GF-D8 (cell line): ENCODE results near the gene RFK.
"Not testable (repeated sequence)": the region's sequence is repeated elsewhere in the genome, so short reads cannot be mapped to it uniquely, and the experiment has no call there.

Source experiments
- DNase-seq: peaks from one replicate; lab custom pipeline; 2025; lab: John Stamatoyannopoulos, UW

The RFK gene

DNA sequence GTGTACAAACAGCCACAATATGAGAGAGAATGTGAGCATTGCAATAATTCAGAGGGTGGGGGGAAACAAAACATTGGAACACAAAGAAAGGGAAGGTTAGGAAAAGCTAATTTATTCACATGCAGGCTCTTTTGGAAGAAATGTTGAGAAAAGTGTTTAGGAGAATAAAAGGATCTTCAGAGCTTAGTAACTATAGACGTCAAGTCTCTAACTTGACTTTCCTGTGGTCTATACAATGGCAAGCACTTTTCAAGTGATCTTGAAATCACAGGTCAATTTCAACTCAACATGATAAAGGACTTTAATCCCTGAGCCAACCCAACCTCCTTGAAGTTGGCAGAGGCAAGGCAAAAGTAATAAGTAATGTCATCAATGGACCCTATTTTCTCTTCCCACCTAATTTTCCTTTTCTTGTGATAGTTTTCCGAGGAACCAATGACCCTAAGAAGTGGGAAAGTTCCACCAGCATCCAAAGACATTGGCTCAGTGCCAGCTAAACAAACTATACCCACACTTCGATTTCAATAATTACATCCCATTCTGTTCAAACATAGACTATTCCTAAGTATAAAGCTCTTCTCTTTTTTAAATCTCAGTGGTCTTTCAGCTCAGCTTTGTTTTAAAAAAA is 23.7 kb downstream of the RFK start:
- DNase-seq = no peak

DNA sequence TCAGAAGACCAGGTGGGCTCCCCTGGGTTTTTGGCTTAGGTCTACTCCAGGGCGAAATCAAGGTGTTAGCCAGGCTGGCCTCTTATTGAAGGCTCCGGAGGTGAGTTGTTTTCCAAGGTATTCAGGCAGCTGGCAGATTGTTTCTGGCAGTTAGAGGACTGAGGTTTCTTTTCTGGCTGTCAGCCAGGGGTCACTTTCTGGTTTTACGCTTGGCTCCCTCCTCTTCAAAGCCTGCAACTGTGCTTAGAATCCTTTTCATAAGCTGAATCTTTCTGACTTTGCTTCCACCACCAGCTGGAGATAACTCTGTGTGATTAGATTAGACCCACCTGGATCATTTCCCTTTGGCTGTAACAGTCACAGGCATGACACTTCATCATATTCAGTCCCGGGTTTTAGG is 24.6 kb downstream of the RFK start:
- peak; percentile 13 for DNase-seq

DNA sequence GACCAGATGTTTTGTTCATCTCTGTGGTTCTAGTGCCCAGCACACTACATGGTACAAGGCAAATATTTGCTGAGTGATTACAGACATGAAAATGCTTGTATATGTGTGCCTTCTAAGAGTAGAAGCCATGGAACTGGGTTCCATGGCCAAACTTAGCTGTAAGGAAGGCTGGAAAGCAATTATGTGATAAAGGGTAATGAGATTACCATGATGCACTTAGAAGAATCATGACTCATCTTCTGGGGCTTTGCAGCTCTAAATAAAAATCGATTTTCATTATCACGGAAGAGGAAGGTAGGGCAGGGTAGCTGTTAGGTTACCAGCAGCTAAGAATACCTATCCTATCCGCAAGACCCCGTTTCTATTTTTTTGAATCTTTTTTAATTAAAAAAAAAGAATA is 28.0 kb downstream of the RFK start:
- DNase-seq = no peak

DNA sequence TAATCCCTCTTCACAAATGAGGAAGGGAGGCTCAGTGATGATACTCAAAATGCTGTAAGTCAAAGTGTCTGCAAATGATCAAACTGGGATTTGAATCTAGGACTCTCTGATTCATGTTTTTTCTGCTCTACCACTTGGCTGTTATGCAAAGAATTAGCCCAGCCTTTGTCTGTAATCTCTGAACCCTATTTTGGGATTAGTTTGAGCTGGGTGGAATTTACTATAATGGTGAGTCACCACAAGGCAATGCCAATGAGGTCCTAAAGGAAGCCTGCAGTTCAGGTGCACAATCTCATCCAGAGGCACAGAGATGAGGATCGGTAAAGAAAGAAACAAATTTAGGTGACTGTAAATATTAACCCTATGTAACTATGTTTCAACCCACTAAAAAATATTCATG is 29.2 kb downstream of the RFK start:
- no peak for DNase-seq

DNA sequence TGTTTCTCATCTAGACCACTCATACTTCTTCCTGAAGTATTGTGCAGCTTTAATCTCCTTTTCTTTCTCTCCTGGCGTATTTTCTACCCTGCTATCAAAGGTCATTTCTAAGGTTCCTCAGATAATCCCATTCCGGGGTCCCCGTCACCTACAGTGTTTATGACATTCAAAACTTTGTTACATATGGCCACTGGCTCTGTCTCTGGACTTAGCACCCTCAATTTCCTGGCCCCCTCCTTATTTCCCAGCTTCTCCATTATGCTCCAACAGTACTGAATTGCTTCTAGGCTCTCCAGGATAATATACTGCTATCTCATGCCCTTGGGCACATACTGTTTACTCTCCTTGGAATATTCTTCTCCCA is 31.2 kb downstream of the RFK start:
- no peak for DNase-seq

DNA sequence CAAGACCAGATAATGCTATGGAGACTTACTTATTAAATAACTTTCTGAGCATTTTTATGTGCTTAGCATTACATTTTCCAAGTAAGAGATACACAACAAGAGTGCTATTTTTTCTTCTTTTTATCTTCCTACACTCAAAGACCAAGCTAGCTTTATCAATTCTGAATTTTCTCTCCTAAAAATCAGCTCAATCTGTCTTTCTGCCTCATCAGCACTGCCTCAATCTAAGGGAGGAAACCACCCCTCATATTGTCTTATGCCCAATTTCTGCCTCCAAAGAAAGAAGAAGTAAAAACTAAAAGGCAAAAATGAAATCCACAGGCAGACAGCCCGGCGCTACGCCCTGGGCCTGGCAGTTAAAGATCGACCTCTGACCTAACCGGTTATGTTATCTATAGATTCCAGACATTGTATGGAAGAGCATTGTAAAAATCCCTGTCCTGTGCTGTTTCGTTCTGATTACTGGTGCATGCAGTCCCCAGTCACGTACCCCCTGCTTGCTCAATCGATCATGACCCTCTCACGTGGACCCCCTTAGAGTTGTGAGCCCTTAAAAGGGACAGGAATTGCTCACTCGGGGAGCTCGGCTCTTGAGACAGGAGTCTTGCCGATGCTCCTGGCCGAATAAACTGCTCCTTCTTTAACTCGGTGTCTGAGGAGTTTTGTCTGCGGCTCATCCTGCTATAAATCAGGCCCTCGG is 31.7 kb downstream of the RFK start:
- DNase-seq = not testable (repeated sequence)

DNA sequence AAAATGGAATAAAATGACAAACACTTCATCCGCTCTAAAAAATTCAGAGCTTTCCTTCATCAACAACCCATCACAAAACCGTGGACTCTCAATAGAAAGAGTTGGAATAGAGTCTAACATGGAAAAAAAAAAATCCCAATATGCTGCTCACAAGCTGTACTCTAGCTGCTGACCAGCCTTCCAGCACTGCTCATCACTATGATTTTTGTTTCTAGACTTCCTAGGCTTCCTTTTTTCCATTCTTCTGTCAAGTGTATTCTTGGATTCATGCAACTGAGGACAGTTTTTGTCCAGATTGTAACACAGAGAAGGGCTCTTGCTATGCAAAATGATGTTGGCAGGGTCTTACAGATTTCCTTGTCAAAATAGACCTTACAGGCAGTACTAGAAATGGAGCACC is 34.5 kb downstream of the RFK start:
- DNase-seq = no peak

DNA sequence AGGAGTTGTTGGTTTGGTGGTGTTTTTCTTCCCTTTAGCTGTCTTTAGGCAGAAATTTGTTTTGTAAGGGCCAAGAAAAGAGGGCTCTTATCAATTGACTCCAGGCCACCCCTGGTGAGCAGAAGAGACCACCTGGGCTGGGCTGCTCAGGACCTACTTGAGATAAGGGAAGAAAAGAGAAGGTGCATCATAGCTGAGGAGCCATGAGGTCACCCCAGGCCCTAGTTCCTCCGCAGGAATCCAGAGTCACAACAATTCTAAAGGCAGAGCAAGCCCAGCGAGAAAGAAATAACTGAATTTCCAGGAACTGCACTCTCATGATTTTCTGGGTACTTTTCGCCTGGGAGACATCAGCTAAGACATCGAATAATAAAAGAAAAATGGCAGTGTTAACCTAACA is 34.9 kb downstream of the RFK start:
- no peak for DNase-seq

DNA sequence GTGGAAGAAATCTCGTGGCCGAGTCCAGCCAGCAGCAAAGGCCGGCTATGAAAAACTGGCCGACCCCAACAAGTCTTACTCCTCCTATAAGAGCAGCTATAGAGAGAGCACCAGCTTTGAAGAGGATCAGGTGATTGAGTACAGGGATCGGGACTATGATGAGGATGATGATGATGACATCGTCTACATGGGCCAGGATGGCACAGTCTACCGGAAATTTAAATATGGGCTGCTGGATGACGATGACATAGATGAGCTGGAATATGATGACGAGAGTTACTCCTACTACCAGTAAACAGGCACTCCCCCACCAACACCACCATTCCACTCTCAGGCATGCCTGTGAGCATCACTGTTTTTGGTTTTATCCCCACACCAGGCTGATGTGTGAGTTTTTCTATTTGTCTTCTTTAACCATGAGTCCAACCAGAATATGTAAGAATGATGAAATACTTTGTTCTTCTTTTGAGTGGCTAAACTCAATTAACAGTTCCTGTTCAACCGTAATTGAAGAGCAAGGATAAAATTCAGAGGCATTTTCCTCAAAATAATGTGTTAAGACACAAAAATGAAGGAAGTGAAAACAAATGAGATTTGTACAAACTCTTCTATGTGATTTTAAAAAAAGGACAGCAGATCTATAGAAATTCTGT is 35.5 kb downstream of the RFK start:
- DNase-seq = no peak

DNA sequence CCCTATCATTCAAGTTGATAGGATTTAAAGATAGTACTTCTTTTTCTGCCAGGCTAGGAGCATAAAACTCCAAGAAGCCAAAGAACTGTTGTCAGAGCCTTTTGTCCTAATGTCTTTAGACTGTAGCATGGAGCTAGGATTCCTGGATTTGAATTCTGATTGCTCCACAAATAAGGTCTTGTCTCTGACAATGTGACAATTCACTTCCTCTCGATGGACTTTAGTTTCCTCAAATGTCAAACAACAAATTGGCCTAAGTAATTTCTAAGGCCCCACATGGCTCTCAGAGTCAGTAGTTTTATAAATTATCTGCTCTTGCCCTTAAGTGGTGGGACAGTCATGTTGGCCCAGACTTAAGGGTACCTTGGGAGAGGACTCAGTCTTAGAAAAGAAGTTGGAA is 36.7 kb downstream of the RFK start:
- no peak for DNase-seq

DNA sequence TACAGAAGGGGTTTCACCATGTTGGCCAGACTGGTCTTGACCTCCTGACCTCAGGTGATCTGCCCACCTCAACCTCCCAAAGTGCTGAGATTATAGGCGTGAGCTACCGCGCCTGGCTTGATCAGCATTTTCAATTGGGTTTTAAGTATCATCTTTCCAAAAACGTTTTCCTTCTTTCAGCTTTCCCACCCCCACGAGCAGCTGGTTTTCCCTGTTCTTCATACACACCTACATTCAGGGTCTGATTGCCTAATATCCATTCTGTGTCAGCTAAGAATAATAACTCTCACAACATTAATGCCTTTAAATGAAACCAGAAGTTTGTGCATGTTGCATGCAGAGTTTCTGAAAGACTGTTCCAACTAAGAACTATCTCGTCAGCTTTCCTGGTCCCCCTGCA is 38.3 kb downstream of the RFK start:
- DNase-seq = no peak

DNA sequence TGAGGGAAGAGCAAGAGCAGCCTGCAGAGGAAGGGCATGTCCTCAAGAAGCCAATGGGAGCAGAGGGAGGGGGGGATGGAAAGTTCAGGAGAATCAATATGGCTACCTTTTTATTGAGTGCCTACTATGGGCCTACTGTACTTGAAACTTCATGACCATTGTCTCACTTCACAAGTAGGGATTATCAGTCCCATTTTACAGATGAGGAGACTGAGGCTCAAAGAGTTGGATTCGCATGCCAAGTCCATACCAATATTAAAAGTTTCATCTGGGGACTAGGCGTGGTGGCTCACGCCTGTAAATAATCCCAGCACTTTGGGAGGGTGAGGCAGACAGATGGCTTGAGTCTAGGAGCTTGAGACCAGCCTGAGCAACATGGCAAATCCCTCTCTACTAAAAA is 40.0 kb downstream of the RFK start:
- no peak for DNase-seq

DNA sequence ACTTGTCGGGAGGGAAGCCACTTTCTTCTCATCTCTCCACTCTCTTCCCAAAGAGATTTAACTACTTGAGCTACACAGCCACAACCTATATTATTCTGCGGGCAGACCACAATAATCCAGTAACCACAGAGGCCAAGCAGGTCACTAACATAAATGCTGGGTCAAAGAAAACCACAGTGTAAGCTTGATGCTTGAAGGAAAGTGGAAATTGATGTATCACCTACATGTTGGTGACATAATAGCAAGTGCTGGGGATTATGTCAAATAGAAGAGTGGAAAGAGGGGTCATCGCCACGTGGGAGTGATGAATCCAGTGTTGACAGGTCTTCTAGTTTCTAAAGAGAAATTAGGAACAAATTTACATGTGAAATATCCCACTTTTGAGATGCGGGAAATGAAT is 40.9 kb downstream of the RFK start:
- DNase-seq = peak; percentile 6

DNA sequence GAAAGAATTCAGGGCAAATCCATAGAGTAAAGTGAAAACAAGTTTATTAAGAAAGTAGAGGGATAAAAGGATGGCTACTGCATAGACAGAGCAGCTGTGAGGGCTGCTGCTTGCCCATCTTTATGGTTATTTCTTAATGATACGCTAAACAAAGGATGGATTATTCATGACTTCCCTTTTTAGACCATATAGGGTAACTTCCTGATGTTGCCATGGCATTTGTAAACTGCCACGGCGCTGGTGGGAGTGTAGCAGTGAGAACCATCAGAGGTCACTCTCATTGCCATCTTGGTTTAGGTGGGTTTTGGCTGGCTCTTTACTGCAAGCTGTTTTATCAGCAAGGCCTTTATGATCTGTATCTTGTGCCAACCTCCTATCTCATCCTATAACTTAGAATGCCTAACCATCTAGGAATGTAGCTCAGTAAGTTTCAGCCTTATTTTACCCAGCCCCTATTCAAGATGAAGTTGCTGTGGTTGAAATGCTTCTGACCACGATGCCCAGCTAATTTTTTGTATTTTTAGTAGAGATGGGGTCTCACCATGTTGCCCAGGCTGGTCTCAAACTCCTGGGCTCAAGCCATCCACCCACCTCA is 42.1 kb downstream of the RFK start:
- no peak for DNase-seq

DNA sequence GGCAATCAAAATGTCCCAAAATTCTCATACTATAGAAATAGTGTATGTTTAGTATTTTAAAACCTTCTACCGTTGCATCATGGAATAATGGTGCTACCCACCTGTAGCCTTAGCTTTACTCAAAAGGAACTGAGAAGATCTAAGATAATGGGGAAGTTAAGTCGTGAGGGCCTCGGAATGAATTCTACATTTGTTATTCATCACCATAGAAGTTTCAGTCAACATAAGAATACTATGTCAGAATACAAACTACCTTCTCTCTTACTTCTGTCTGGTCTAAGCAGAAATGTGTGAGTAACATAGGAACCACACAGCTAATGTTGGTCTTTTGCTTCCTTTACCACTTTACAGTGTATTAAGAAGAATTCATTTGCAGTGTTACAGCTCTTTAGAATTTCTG is 43.2 kb downstream of the RFK start:
- DNase-seq = no peak

DNA sequence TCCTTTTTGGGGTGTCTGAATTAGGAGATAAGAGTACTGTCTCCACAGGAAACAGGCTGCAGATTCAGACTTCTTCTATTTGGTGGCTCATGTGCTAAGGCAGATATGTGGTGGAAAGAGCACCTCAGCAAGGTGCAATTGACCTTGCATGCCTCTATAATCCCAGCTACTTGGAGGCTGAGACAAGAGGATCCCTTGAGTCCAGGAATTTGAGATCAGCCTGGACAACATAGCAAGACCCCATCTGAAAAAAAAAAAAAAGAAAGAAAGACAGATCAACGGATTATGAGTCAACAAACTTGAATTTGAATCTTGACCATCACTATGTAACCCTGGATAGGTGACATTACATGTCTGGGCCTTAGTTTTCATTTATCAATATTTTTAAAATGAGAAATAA is 44.4 kb downstream of the RFK start:
- no peak for DNase-seq

DNA sequence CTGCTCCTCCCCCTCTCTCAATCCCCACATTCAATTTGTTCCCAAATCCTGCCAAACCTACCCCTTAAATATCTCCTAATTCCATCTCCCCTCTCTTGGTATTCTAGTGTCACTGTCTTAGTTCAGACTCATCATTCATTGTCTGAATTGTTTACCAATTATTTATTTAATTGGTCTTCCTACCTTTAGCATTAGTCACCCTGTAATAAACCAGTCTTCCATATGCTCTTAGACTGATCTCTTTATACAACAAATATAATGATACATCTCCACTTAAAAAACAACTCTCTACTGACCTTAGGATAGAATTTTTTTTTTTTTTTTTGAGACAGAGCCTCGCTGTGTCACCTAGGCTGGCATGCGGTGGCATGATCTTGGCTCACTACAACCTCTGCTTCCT is 51.4 kb downstream of the RFK start:
- no peak for DNase-seq

DNA sequence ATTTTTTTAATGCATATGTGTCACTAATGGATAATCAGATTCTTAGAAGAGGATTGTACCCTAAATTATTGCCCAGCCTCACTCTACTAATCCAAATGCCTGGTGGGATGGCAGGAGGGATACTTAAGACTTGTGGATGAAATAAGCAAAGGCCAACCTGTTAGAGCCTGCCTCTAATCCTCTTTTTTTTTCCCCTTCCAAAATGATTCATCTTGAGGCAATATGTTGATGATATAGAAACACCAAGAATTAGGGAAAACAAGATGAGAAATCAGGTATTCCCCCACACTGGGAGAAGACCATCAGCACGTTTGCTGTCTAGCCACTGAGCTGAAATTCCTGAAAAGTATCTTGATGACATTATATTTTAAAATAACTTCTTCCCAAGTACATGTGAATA is 52.0 kb downstream of the RFK start:
- DNase-seq = no peak

DNA sequence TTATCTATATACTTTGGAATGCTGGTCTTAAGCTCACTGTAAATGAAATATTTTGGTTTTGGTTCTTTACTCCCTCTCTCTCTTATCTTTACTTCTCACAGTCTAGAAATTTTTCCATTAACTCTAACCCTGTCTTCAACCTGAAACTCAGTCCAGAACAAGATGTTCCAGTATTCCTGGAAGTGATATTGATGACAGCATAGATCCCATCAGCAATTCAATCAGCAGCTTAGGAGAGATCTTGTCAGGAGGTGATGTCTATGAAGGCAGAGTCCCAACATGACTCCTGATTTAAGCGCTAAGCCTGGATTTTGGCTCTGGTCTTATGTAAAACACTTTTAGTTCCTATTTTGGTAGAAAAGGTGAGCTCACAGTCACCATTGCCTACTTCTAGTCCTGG is 52.6 kb downstream of the RFK start:
- no peak for DNase-seq

DNA sequence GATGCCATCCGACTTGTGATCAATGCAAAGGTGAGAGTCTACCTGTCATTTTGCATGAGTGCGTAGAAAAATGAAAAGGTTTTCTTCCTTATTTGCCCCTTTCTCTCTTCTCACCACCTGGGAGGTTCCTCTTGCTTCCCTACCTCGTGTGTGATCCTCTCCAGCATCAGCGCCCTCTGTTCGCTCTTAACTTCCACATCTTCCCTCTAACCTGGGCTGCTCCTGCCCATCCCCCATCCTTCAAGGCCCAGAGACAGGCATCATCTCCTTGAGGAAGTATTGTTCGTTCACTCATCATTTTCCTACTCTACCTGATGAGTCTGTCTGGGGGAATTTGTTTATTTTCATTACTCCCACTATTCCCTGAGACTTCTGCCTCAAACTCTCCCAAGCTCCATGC is 55.8 kb downstream of the RFK start:
- DNase-seq = no peak

DNA sequence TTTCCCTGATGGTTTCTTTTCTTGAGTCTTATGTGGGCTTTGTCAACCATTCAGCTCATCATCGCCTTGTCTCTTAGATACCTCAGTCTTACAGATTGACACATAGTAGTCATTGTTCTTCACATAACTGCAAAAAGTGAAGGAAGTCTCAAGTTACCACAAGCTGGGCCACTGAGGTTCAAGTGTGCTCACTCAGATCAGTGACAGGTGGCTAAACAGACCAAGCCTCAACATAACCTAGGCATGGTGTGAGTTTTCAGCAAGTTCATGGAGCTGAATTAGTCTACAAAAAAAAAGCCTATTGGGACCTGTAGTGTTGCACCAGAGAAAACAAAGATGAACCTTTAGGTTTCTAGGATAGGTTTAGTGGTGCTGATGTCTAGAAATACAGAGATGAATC is 58.2 kb downstream of the RFK start:
- no peak for DNase-seq
